GM12865 (cell line): Measurements from ENCODE around the gene RPL36.

Source experiments
- DNase-seq: peaks from one replicate; pipeline ENCODE4 v3.0.0; 2010; ENCODE audit warnings: low read depth
- H3K4me3 ChIP-seq: 2 replicates; pipeline ENCODE4 v1.5.1; 2011; ENCODE audit warnings: mild to moderate bottlenecking, low read depth, low read length, control low read depth
- CTCF ChIP-seq: IDR thresholded peaks from 2 replicates; pipeline ENCODE4 v1.5.1; 2011; ENCODE audit warnings: low read length, control low read depth, low read depth, inconsistent platforms; ENCODE audit not compliant: insufficient read depth; ENCODE audit errors: missing control alignments

Gene RPL36

GRCh38 chr19:5672708-5673459, 17.2 kb upstream of the RPL36 start:
- no peak for TF ChIP-seq CTCF
- DNase-seq = no peak
- no peak overlapping the region for H3K4me3 ChIP-seq

GRCh38 chr19:5673752-5674151, 16.3 kb upstream of the RPL36 start:
- TF ChIP-seq CTCF = no peak
- no peak overlapping the region for H3K4me3 ChIP-seq
- DNase-seq = no peak

GRCh38 chr19:5674714-5675113, 15.4 kb upstream of the RPL36 start:
- TF ChIP-seq CTCF = no peak
- DNase-seq = no peak
- H3K4me3 ChIP-seq = no peak overlapping the region

GRCh38 chr19:5676105-5676771, 13.9 kb upstream of the RPL36 start:
- no peak for TF ChIP-seq CTCF
- DNase-seq = no peak
- no peak overlapping the region for H3K4me3 ChIP-seq

- no peak overlapping the region for H3K4me3 ChIP-seq
- TF ChIP-seq CTCF = no peak
- DNase-seq = no peak
Measured at GRCh38 chr19:5676772-5677105, 13.4 kb upstream of the RPL36 start.

GRCh38 chr19:5677136-5677535, 13.0 kb upstream of the RPL36 start:
- H3K4me3 ChIP-seq = no peak overlapping the region
- TF ChIP-seq CTCF = no peak
- DNase-seq = no peak
